Skeletal muscle tissue (tissue), 4 donors: Measurements from ENCODE around the gene KCTD2. TPM values are rescaled to one million over a fixed set of nuclear protein-coding genes. Genes with fewer than 3 reads are reported as not detected.
A peak's percentile ranks its signal among the peaks of the same experiment; 100 is the strongest.

ENCODE experiments used
- H3K27ac ChIP-seq: one replicate; pipeline ENCODE4 v1.7.0; 2013; ENCODE audit warnings: mild to moderate bottlenecking, low read depth, low read length, inconsistent platforms
- H3K27me3 ChIP-seq, 3 donors: one replicate each; pipeline ENCODE4 v1.7.0; 2013; ENCODE audit warnings: low read length in 3 of 3; ENCODE audit not compliant: control insufficient read depth in 3 of 3, insufficient read depth in 3 of 3
- H3K36me3 ChIP-seq, 3 donors: one replicate each; pipeline ENCODE4 v1.7.0; 2013; ENCODE audit warnings: low read length in 3 of 3; ENCODE audit not compliant: control insufficient read depth in 3 of 3, insufficient read depth in 3 of 3
- H3K4me1 ChIP-seq, 3 donors: one replicate each; pipeline ENCODE4 v1.7.0; 2013; ENCODE audit warnings: low read length in 3 of 3, mild to moderate bottlenecking in 3 of 3; ENCODE audit not compliant: control insufficient read depth in 3 of 3, insufficient read depth in 3 of 3
- H3K4me3 ChIP-seq, 3 donors: one replicate each; pipeline ENCODE4 v1.7.0; 2013; ENCODE audit warnings: low read length in 3 of 3
- H3K9ac ChIP-seq, 3 donors: one replicate each; pipeline ENCODE4 v1.7.0; 2013; ENCODE audit warnings: low read length in 3 of 3, mild to moderate bottlenecking in 3 of 3, moderate library complexity in 2 of 3, low read depth in 1 of 3
- H3K9me3 ChIP-seq, 3 donors: one replicate each; pipeline ENCODE4 v1.7.0; 2013; ENCODE audit warnings: low read length in 3 of 3; ENCODE audit not compliant: control insufficient read depth in 3 of 3
- total RNA-seq: library from RNA; depleted of rRNA; stranded (reverse); fragments of >200 nt; gene quantifications from one replicate; pipeline ENCODE4 v1.2.3, GENCODE V29; 2014
- donor health status: Osteomylitis.

KCTD2 gene
- total RNA-seq, 1 donor from 2014 or later = 9.4 TPM

GRCh38 chr17:75084039-75084660 lies 37.1 kb downstream of the KCTD2 start:
- Histone ChIP-seq H3K9me3 (no peaks in the 10 kb centered on the region), H3K36me3 (no peaks in the 10 kb centered on the region), H3K4me1 (peaks cover 21 to 25% (median 21%) of the 10 kb centered on the region in 3 donors), H3K9ac (no peak overlapping the region), H3K27me3 (no peaks in the 10 kb centered on the region), H3K4me3 (no peak overlapping the region), H3K27ac (no peak overlapping the region)

GRCh38 chr17:75086496-75087181 lies 39.6 kb downstream of the KCTD2 start:
- Histone ChIP-seq H3K4me3 (no peak overlapping the region), H3K36me3 (no peaks in the 10 kb centered on the region), H3K9ac (no peak overlapping the region), H3K27me3 (no peaks in the 10 kb centered on the region), H3K9me3 (no peaks in the 10 kb centered on the region), H3K27ac (no peak overlapping the region), H3K4me1 (peaks cover 29 to 37% (median 32%) of the 10 kb centered on the region in 3 donors)

- Histone ChIP-seq H3K4me3 (peak overlapping the region; percentile 73 to 77 (median 75)), H3K9ac (peak overlapping the region; percentile 79 to 81 (median 81)), H3K27me3 (no peaks in the 10 kb centered on the region), H3K27ac (peak overlapping the region; percentile 83), H3K9me3 (no peaks in the 10 kb centered on the region), H3K36me3 (no peaks in the 10 kb centered on the region), H3K4me1 (peaks cover 33 to 42% (median 34%) of the 10 kb centered on the region in 3 donors)
These were observed 40.1 kb downstream of the KCTD2 start for GRCh38 chr17:75087182-75087557.

- peaks cover 33 to 49% (median 38%) of the 10 kb centered on the region in 3 donors for H3K4me1 ChIP-seq
- no peaks in the 10 kb centered on the region for H3K36me3 ChIP-seq
- H3K27ac ChIP-seq = peak within 1 kb of the TSS; percentile 83
- H3K27me3 ChIP-seq = no peaks in the 10 kb centered on the region
- H3K9me3 ChIP-seq = no peaks in the 10 kb centered on the region
- peak within 1 kb of the TSS; percentile 81 to 87 (median 81) for H3K9ac ChIP-seq
- peak within 1 kb of the TSS; percentile 73 to 78 (median 77) for H3K4me3 ChIP-seq
These were observed 40.8 kb downstream of the KCTD2 start, which contains the start of gene SLC16A5 for GRCh38 chr17:75087558-75088453. Gene SLC16A5, plus strand, starts transcription at chr17:75087954. Its CDS starts 5,683 bp downstream, at chr17:75093637.

- Histone ChIP-seq H3K4me1 (peaks cover 33 to 51% (median 39%) of the 10 kb centered on the region in 3 donors), H3K9ac (peak overlapping the region; percentile 81 to 87 (median 81)), H3K27me3 (no peaks in the 10 kb centered on the region), H3K9me3 (no peaks in the 10 kb centered on the region), H3K36me3 (no peaks in the 10 kb centered on the region), H3K4me3 (peak overlapping the region; percentile 73 to 78 (median 77)), H3K27ac (peak overlapping the region; percentile 83)
These were observed 41.7 kb downstream of the KCTD2 start for GRCh38 chr17:75088465-75089417.

- Histone ChIP-seq H3K27me3 (no peaks in the 10 kb centered on the region), H3K27ac (no peak overlapping the region), H3K36me3 (peaks cover 0 to 2% (median 0%) of the 10 kb centered on the region in 3 donors), H3K9me3 (no peaks in the 10 kb centered on the region), H3K9ac (peak overlapping the region; percentile 46 to 70 (median 65)), H3K4me1 (peaks cover 36 to 55% (median 39%) of the 10 kb centered on the region in 3 donors), H3K4me3 (peak overlapping the region; percentile 23 to 60 (median 41))
These were observed 44.1 kb downstream of the KCTD2 start for GRCh38 chr17:75090871-75091854.

- Histone ChIP-seq H3K27me3 (no peaks in the 10 kb centered on the region), H3K9me3 (no peaks in the 10 kb centered on the region), H3K36me3 (peaks cover 0 to 2% (median 0%) of the 10 kb centered on the region in 3 donors), H3K4me1 (peaks cover 38 to 55% (median 39%) of the 10 kb centered on the region in 3 donors), H3K4me3 (peak overlapping the region in 1 of 3 donors; percentile 60), H3K27ac (no peak overlapping the region), H3K9ac (peak overlapping the region in 1 of 3 donors; percentile 54)
These were observed 44.9 kb downstream of the KCTD2 start for GRCh38 chr17:75091855-75092327.

- Histone ChIP-seq H3K27ac (no peak overlapping the region), H3K36me3 (peaks cover 0 to 9% (median under 1%) of the 10 kb centered on the region in 3 donors), H3K9me3 (no peaks in the 10 kb centered on the region), H3K27me3 (no peaks in the 10 kb centered on the region), H3K4me1 (peaks cover 25 to 40% (median 27%) of the 10 kb centered on the region in 3 donors), H3K9ac (no peak overlapping the region), H3K4me3 (no peak overlapping the region)
These were observed 46.6 kb downstream of the KCTD2 start for GRCh38 chr17:75093548-75094158.
